Panc1 (cell line): ENCODE data around the gene SRGAP3. TPM values are rescaled to one million over a fixed set of nuclear protein-coding genes. Genes with fewer than 3 reads are reported as not detected.

Experiments
- ATAC-seq: fragments of 200-7000 bp; cut with Tn5 transposase; 2 replicates; pipeline ENCODE4 v1.9.1; 2020; ENCODE audit warnings: mild to moderate bottlenecking, moderate library complexity
- BruUV-seq: library from RNA; stranded (reverse); fragments of 400-500 nt; replicated peaks from 2 replicates; lab custom pipeline; 2021; lab: Mats Ljungman, UMichigan
- CTCF ChIA-PET: fragments of 300-600 bp; sonication (Branson Sonifier 250); formaldehyde crosslinking; loops from one replicate; lab custom pipeline; 2022; ENCODE audit warnings: antibody characterized with exemption; lab: Charles Lee
- POLR2A ChIA-PET: fragments of 300-600 bp; sonication (Branson Sonifier 250); formaldehyde crosslinking; loops from one replicate; lab custom pipeline; 2022; ENCODE audit warnings: antibody characterized with exemption; lab: Charles Lee
- DNase-seq: peaks from one replicate; pipeline ENCODE4 v3.0.0-alpha.2; 2010; ENCODE audit warnings: low read depth, low spot score
- H3K27ac ChIP-seq: 2 replicates; pipeline ENCODE4 v1.5.1; 2011; ENCODE audit warnings: mild to moderate bottlenecking, low read length, inconsistent platforms
- H3K27me3 ChIP-seq: fragments of 200-500 bp; sonication (Bioruptor generic); 2 replicates; pipeline ENCODE4 v1.6.0; 2014; ENCODE audit warnings: low read length, inconsistent platforms; ENCODE audit not compliant: control insufficient read depth, insufficient read depth
- H3K36me3 ChIP-seq: fragments of 200-500 bp; sonication (Bioruptor generic); 2 replicates; pipeline ENCODE4 v1.5.1; 2014; ENCODE audit warnings: inconsistent platforms, mild to moderate bottlenecking, low read length, moderate library complexity; ENCODE audit not compliant: control insufficient read depth, insufficient read depth
- H3K4me1 ChIP-seq: 2 replicates; pipeline ENCODE4 v1.5.1; 2011; ENCODE audit warnings: inconsistent platforms, mild to moderate bottlenecking, low read length, moderate library complexity; ENCODE audit not compliant: control insufficient read depth, insufficient read depth
- H3K4me3 ChIP-seq, 2 experiments: 2 replicates each; pipeline ENCODE4 v1.5.1; 2011 to 2012; ENCODE audit warnings: low read depth in 2 of 2, low read length in 2 of 2, mild to moderate bottlenecking in 2 of 2, inconsistent platforms in 1 of 2, moderate library complexity in 1 of 2
- H3K9me3 ChIP-seq: fragments of 200-500 bp; sonication (Bioruptor generic); 2 replicates; pipeline ENCODE4 v1.5.1; 2014; ENCODE audit warnings: low read depth, mild to moderate bottlenecking, inconsistent platforms, low read length, moderate library complexity; ENCODE audit not compliant: control insufficient read depth, insufficient read depth
- CTCF ChIP-seq: fragments of 450-650 bp; IDR thresholded peaks from 2 replicates; pipeline ENCODE4 v1.5.1; 2017; ENCODE audit warnings: mild to moderate bottlenecking
- POLR2AphosphoS5 ChIP-seq: IDR thresholded peaks from 2 replicates; pipeline ENCODE4 v1.6.1; 2012; ENCODE audit warnings: mild to moderate bottlenecking, low read depth, low read length, moderate library complexity
- REST ChIP-seq, 2 experiments: IDR thresholded peaks; 2 replicates each; pipeline ENCODE4 v1.6.1; 2011 to 2012; ENCODE audit warnings: low read depth in 2 of 2, control low read depth in 1 of 2, low read length in 1 of 2, mild to moderate bottlenecking in 1 of 2, moderate library complexity in 1 of 2; ENCODE audit not compliant: insufficient read depth in 1 of 2
- SIN3A ChIP-seq: IDR thresholded peaks from 2 replicates; pipeline ENCODE4 v1.6.1; 2012; ENCODE audit warnings: low read depth, mild to moderate bottlenecking, low read length, moderate library complexity, borderline replicate concordance; ENCODE audit not compliant: insufficient read depth
- TCF7L2 ChIP-seq: IDR thresholded peaks from 2 replicates; pipeline ENCODE4 v1.6.1; 2011; ENCODE audit warnings: mild to moderate bottlenecking, low read depth, low read length, inconsistent platforms
- in situ Hi-C: cut with HindIII; loops from 2 replicates; pipeline ENCODE4 v1.10.0; 2016; ENCODE audit warnings: low sequenced_read_pairs, low pct_unique_long_range_greater_than_20kb
- intact Hi-C: fragments of 100-400 bp; cut with micrococcal nuclease; formaldehyde crosslinking; loops from one replicate; pipeline ENCODE4 v1.10.0; 2022; ENCODE audit not compliant: unreplicated experiment
- total RNA-seq: library from RNA; stranded (reverse); gene quantifications from one replicate; pipeline ENCODE4 v1.2.1, GENCODE V29; 2021; ENCODE audit not compliant: unreplicated experiment

SRGAP3 gene
- total RNA-seq, 1 experiment from 2014 or later = 0.82 TPM

GRCh38 chr3:8997151-8997550 is 252.3 kb downstream of the SRGAP3 start:
- no peak overlapping the region for H3K4me3 ChIP-seq
- ChIA-PET POLR2A (no interaction called here), CTCF (interaction anchor here (0.8 kb wide), 1 partner anchor 9 kb away, joined by 18 read pairs; no protein-coding TSS in a partner anchor)
- no peak for TF ChIP-seq REST (IDR thresholded peaks at IDR 0.05; ENCODE audit: insufficient read depth in 1 of 2, low read depth in 2 of 2, low read length in 1 of 2)
- TF ChIP-seq POLR2AphosphoS5 = no peak
- no peak for TF ChIP-seq SIN3A
- TF ChIP-seq TCF7L2 = no peak
- TF ChIP-seq CTCF = no peak
- no peaks in the 10 kb centered on the region for H3K9me3 ChIP-seq
- ATAC-seq (no peak), DNase-seq (no peak)
- no peaks in the 10 kb centered on the region for H3K4me1 ChIP-seq
- no peaks in the 10 kb centered on the region for H3K36me3 ChIP-seq
- BruUV-seq = no TSS peak
- intact Hi-C loops (no loop called here), in situ Hi-C loops (no loop called here)
- H3K27me3 ChIP-seq = no peaks in the 10 kb centered on the region
- no peak overlapping the region for H3K27ac ChIP-seq

- Histone ChIP-seq H3K27ac (no peak overlapping the region), H3K27me3 (no peaks in the 10 kb centered on the region), H3K36me3 (no peaks in the 10 kb centered on the region), H3K4me1 (no peaks in the 10 kb centered on the region), H3K9me3 (no peaks in the 10 kb centered on the region), H3K4me3 (no peak overlapping the region)
- intact Hi-C loops = no loop called here
- TF ChIP-seq SIN3A (no peak), TCF7L2 (no peak), REST (IDR thresholded peaks at IDR 0.05; ENCODE audit: insufficient read depth in 1 of 2, low read depth in 2 of 2, low read length in 1 of 2) (no peak), CTCF (no peak), POLR2AphosphoS5 (no peak)
- in situ Hi-C loops = no loop called here
- POLR2A ChIA-PET = no interaction called here
- CTCF ChIA-PET = interaction anchor here (0.8 kb wide), 1 partner anchor 9 kb away, joined by 18 read pairs; no protein-coding TSS in a partner anchor
- no TSS peak for BruUV-seq
- DNase-seq = no peak
- ATAC-seq = no peak; the same call in 1 of the 2 replicates
These were observed 252.7 kb downstream of the SRGAP3 start for GRCh38 chr3:8996681-8997121.
